Cardiac muscle cell (in vitro differentiated cells and primary cell): ENCODE measurements around the gene NUDT6. TPM values are rescaled to one million over a fixed set of nuclear protein-coding genes. Genes with fewer than 3 reads are reported as not detected.

Source experiments
- DNase-seq, 2 donors: peaks; one replicate each; pipeline versions ENCODE4 v3.0.0 to v3.0.0-alpha.2; 2010 to 2017; ENCODE audit warnings: low read depth in 1 of 2, low spot score in 1 of 2
- H3K27ac ChIP-seq: fragments of 200-600 bp; sonication (generic); 2 replicates; pipeline ENCODE4 v1.5.1; 2016
- H3K27me3 ChIP-seq: fragments of 200-600 bp; sonication (generic); 2 replicates; pipeline ENCODE4 v1.6.0; 2016; ENCODE audit warnings: control low read depth
- H3K36me3 ChIP-seq: fragments of 200-600 bp; sonication (generic); 2 replicates; pipeline ENCODE4 v1.5.1; 2016; ENCODE audit warnings: control low read depth
- H3K4me1 ChIP-seq: fragments of 200-600 bp; sonication (generic); 2 replicates; pipeline ENCODE4 v1.8.1; 2017; ENCODE audit warnings: low read depth, mild to moderate bottlenecking, mixed run types
- H3K4me3 ChIP-seq: fragments of 200-600 bp; sonication (generic); 2 replicates; pipeline ENCODE4 v1.5.1; 2016; ENCODE audit warnings: mild to moderate bottlenecking
- H3K9me3 ChIP-seq: fragments of 200-600 bp; sonication (generic); 2 replicates; pipeline ENCODE4 v1.5.1; 2017; ENCODE audit warnings: low read depth, mild to moderate bottlenecking, control low read depth
- polyA plus RNA-seq: library from polyadenylated mRNA; unstranded; fragments of >200 nt; fragmentation: Nextera tagmentation; extraction: Ambion mirVana; gene quantifications from 2 replicates; pipeline ENCODE4 v1.2.1, GENCODE V29; 2016
- total RNA-seq: library from RNA; depleted of rRNA; stranded (reverse); fragments of >200 nt; gene quantifications from 2 replicates; pipeline ENCODE4 v1.2.3, GENCODE V29; 2016
- TF ChIP-seq, protein P1 (sequence below): IDR thresholded peaks from 2 replicates; pipeline ENCODE4 v1.5.1; 2012; ENCODE audit warnings: low read depth, mild to moderate bottlenecking, low read length

The NUDT6 gene
- total and polyA plus RNA-seq, 2 experiments from 2014 or later: 26.3 to 32.3 TPM

DNA sequence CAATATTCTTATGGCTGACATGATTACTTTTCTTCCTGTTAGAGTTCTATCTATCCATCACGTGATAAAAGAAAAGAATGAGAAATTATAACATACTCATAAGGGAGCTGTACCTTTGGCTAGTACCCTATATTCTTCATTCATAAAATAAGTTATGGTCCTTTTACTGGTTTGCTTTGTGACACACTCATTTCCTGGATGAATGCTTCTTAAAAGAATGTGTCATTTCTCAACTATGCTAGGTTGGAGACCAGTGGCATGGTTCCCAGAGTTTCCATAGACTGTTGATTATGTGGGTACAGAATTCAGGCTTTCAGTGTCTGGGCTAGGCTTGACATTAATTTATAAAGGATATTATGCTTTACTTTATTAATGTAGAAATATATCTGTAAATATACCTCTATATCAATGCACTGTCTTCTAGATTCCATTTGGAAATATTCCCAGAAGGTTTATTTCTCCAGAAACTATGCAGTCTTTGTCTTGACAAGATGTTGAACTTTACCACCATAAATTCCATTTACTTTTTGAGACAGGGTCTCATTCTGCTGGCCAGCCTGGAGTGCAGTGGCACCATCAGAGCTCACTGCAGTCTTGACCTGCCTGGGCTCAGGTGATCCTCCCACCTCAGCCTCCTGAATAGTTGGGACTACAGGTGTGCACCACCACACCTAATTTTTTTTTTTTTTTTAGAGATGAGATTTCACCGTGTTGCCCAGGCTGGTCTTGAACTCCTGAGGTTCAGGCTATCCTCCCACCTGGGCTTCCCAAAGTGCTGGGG lies 23.8 kb downstream of the NUDT6 start:
- peaks cover 4% of the 10 kb centered on the region for H3K36me3 ChIP-seq
- TF ChIP-seq, protein P1, sequence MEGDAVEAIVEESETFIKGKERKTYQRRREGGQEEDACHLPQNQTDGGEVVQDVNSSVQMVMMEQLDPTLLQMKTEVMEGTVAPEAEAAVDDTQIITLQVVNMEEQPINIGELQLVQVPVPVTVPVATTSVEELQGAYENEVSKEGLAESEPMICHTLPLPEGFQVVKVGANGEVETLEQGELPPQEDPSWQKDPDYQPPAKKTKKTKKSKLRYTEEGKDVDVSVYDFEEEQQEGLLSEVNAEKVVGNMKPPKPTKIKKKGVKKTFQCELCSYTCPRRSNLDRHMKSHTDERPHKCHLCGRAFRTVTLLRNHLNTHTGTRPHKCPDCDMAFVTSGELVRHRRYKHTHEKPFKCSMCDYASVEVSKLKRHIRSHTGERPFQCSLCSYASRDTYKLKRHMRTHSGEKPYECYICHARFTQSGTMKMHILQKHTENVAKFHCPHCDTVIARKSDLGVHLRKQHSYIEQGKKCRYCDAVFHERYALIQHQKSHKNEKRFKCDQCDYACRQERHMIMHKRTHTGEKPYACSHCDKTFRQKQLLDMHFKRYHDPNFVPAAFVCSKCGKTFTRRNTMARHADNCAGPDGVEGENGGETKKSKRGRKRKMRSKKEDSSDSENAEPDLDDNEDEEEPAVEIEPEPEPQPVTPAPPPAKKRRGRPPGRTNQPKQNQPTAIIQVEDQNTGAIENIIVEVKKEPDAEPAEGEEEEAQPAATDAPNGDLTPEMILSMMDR: no peak
- no peak overlapping the region for H3K4me3 ChIP-seq
- H3K9me3 ChIP-seq: no peaks in the 10 kb centered on the region
- DNase-seq: peak in 1 of 2 donors; percentile 88
- H3K27ac ChIP-seq: no peak overlapping the region
- H3K27me3 ChIP-seq: no peaks in the 10 kb centered on the region
- no peaks in the 10 kb centered on the region for H3K4me1 ChIP-seq

DNA sequence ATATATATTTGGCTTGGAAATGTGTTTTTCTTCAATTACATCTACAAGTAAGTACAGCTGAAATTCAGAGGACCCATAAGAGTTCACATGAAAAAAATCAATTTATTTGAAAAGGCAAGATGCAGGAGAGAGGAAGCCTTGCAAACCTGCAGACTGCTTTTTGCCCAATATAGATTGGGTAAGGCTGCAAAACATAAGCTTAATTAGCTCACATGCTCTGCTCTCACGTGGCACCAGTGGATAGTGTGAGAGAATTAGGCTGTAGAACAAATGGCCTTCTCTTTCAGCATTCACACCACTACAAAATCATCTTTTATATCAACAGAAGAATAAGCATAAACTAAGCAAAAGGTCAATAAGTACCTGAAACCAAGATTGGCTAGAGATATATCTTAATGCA lies 26.1 kb downstream of the NUDT6 start:
- TF ChIP-seq, protein P1: no peak
- H3K4me3 ChIP-seq: no peak overlapping the region
- DNase-seq: no peak
- no peaks in the 10 kb centered on the region for H3K27me3 ChIP-seq
- H3K4me1 ChIP-seq: no peaks in the 10 kb centered on the region
- H3K9me3 ChIP-seq: no peaks in the 10 kb centered on the region
- H3K27ac ChIP-seq: no peak overlapping the region
- H3K36me3 ChIP-seq: peaks cover 21% of the 10 kb centered on the region

DNA sequence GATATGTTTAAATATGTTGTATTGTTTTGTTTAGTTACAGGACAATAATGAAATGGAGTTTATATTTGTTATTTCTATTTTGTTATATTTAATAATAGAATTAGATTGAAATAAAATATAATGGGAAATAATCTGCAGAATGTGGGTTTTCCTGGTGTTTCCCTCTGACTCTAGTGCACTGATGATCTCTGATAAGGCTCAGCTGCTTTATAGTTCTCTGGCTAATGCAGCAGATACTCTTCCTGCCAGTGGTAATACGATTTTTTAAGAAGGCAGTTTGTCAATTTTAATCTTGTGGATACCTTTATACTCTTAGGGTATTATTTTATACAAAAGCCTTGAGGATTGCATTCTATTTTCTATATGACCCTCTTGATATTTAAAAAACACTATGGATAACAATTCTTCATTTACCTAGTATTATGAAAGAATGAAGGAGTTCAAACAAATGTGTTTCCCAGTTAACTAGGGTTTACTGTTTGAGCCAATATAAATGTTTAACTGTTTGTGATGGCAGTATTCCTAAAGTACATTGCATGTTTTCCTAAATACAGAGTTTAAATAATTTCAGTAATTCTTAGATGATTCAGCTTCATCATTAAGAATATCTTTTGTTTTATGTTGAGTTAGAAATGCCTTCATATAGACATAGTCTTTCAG lies 26.9 kb downstream of the NUDT6 start:
- H3K27ac ChIP-seq: no peak overlapping the region
- TF ChIP-seq, protein P1: no peak
- H3K36me3 ChIP-seq: peaks cover 21% of the 10 kb centered on the region
- no peak overlapping the region for H3K4me3 ChIP-seq
- no peaks in the 10 kb centered on the region for H3K27me3 ChIP-seq
- H3K4me1 ChIP-seq: no peaks in the 10 kb centered on the region
- DNase-seq: no peak
- no peaks in the 10 kb centered on the region for H3K9me3 ChIP-seq

DNA sequence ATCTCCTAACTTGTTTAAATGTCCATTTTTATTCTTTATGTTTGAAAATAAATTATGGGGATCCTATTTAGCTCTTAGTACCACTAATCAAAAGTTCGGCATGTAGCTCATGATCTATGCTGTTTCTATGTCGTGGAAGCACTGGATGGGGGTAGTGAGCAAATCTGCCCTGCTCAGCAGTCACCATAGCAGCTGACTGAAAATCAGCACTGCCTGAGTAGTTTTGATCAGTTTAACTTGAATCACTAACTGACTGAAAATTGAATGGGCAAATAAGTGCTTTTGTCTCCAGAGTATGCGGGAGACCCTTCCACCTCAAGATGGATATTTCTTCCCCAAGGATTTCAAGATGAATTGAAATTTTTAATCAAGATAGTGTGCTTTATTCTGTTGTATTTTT lies 27.6 kb downstream of the NUDT6 start:
- H3K27ac ChIP-seq: no peak overlapping the region
- no peak overlapping the region for H3K4me3 ChIP-seq
- no peaks in the 10 kb centered on the region for H3K4me1 ChIP-seq
- no peaks in the 10 kb centered on the region for H3K27me3 ChIP-seq
- H3K9me3 ChIP-seq: no peaks in the 10 kb centered on the region
- TF ChIP-seq, protein P1: no peak
- no peak for DNase-seq
- peaks cover 21% of the 10 kb centered on the region for H3K36me3 ChIP-seq

DNA sequence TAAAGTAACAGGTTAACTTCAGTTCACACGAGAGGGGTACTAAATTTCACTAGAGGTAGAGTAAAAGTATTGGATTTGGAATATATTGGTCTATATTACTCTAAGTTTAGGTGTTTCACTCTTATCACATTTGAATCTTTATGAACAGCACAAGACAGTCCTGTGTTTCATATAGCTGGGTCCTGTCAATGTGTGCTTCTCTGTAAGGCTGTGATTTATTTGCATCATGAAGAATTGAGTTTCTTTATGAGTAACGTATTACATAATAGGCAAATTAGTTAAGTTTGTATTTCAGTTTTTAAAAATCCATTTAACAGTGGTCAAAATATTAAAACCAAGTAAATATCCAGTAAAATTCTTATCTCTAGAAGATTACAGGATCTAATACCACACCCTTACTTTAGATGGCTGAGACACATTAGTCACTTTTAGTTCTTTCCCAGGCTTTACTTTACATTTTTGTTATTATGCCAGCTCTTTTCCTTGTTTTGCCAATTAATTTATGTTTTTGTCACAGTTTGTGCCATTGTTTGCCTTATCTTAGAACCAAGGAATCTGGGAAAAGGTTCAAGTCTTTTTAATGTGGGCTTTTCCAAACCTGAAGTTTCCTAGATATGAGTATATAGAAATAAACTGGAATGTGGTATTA lies 32.1 kb downstream of the NUDT6 start:
- Histone ChIP-seq H3K4me1 (no peaks in the 10 kb centered on the region), H3K4me3 (no peak overlapping the region), H3K36me3 (peaks cover 17% of the 10 kb centered on the region), H3K27me3 (no peaks in the 10 kb centered on the region), H3K27ac (no peak overlapping the region), H3K9me3 (no peaks in the 10 kb centered on the region)
- peak in 1 of 2 donors; percentile 43 for DNase-seq
- TF ChIP-seq, protein P1: no peak
